AG04450 (cell line): ENCODE data around the gene TMEM248. TPM values are rescaled to one million over a fixed set of nuclear protein-coding genes. Genes with fewer than 3 reads are reported as not detected.
"Not testable (repeated sequence)": the region's sequence is repeated elsewhere in the genome, so short reads cannot be mapped to it uniquely, and the experiment has no call there.

Experiments
- CTCF ChIA-PET: fragments of 300-600, 350-600 bp; formaldehyde crosslinking; extraction: SDS; loops from one replicate; lab custom pipeline; 2022; ENCODE audit warnings: antibody characterized with exemption, inconsistent platforms; lab: Charles Lee
- POLR2A ChIA-PET: fragments of 350-600 bp; formaldehyde crosslinking; extraction: SDS; loops from one replicate; lab custom pipeline; 2021; ENCODE audit warnings: antibody characterized with exemption, inconsistent platforms; lab: Yijun Ruan, JAX
- DNase-seq: peaks from one replicate; pipeline ENCODE4 v3.0.0-alpha.2; 2011; ENCODE audit warnings: low read depth, low spot score
- H3K27ac ChIP-seq: one replicate; pipeline ENCODE4 v1.5.1; 2012; ENCODE audit warnings: low read depth, low read length, control low read depth
- H3K27me3 ChIP-seq: one replicate; pipeline ENCODE4 v1.6.0; 2012; ENCODE audit warnings: low read length; ENCODE audit not compliant: control insufficient read depth, insufficient read depth
- H3K4me3 ChIP-seq: 2 replicates; pipeline ENCODE4 v1.5.1; 2011; ENCODE audit warnings: mild to moderate bottlenecking, low read depth, low read length, control low read depth
- H3K9me3 ChIP-seq: 2 replicates; pipeline ENCODE4 v1.5.1; 2012; ENCODE audit warnings: low read length; ENCODE audit not compliant: control insufficient read depth, insufficient read depth
- CTCF ChIP-seq: IDR thresholded peaks from 2 replicates; pipeline ENCODE4 v1.5.1; 2011; ENCODE audit warnings: low read depth, low read length, control low read depth, inconsistent platforms
- polyA plus RNA-seq: library from polyadenylated mRNA; depleted of rRNA; stranded (reverse); fragments of >200 nt; gene quantifications from 2 replicates; pipeline ENCODE4 v1.2.3, GENCODE V29; 2011

TMEM248 gene
- polyA plus RNA-seq, 1 experiment, result 145 TPM

GRCh38 chr7:66883716-66884115, 37.3 kb upstream of the TMEM248 start:
- Histone ChIP-seq H3K4me3 (no peak overlapping the region), H3K9me3 (no peaks in the 10 kb centered on the region), H3K27me3 (no peaks in the 10 kb centered on the region), H3K27ac (peak overlapping the region; percentile 11)
- POLR2A ChIA-PET, result no interaction called here
- peak; percentile 16 for DNase-seq
- CTCF ChIA-PET, result interaction anchor here (1.7 kb wide), 1 partner anchor 21 kb away, joined by 3 read pairs; no protein-coding TSS in a partner anchor
- TF ChIP-seq CTCF, result no peak

- POLR2A ChIA-PET, DNase-seq, H3K9me3 ChIP-seq, H3K4me3 ChIP-seq, H3K27me3 ChIP-seq, H3K27ac ChIP-seq: not testable (repeated sequence)
- CTCF ChIA-PET, result interaction anchor here (1.7 kb wide), 1 partner anchor 21 kb away, joined by 3 read pairs; no protein-coding TSS in a partner anchor
Measured at GRCh38 chr7:66884556-66884955, 36.5 kb upstream of the TMEM248 start.

GRCh38 chr7:66886152-66886551, 34.9 kb upstream of the TMEM248 start:
- DNase-seq, result no peak
- H3K4me3 ChIP-seq, result no peak overlapping the region

GRCh38 chr7:66888223-66888622, 32.8 kb upstream of the TMEM248 start:
- POLR2A ChIA-PET, H3K27me3 ChIP-seq: not testable (repeated sequence)

More at GRCh38 chr7:66886152-66886551, 34.9 kb upstream of the TMEM248 start:
- H3K27me3 ChIP-seq, result no peaks in the 10 kb centered on the region
- no peak overlapping the region for H3K27ac ChIP-seq
- no peaks in the 10 kb centered on the region for H3K9me3 ChIP-seq
- POLR2A ChIA-PET, result no interaction called here
- CTCF ChIA-PET, result no interaction called here
- no peak for TF ChIP-seq CTCF

GRCh38 chr7:66894463-66895080, 26.5 kb upstream of the TMEM248 start:
- POLR2A ChIA-PET, result interaction anchor here (0.7 kb wide), 1 partner anchor 864 kb away, joined by 4 read pairs; no protein-coding TSS in a partner anchor
- DNase-seq, result no peak
- CTCF ChIA-PET, result no interaction called here

More at GRCh38 chr7:66888223-66888622, 32.8 kb upstream of the TMEM248 start:
- CTCF ChIA-PET, result interaction anchor here (0.7 kb wide), 1 partner anchor 14 kb away, joined by 4 read pairs; no protein-coding TSS in a partner anchor
- DNase-seq, H3K4me3 ChIP-seq, H3K27ac ChIP-seq, H3K9me3 ChIP-seq: not testable (repeated sequence)

More at GRCh38 chr7:66894463-66895080, 26.5 kb upstream of the TMEM248 start:
- no peak overlapping the region for H3K4me3 ChIP-seq
- no peaks in the 10 kb centered on the region for H3K9me3 ChIP-seq
- peak; percentile 4; the same call in 1 of the 2 replicates for TF ChIP-seq CTCF
- H3K27me3 ChIP-seq, result no peaks in the 10 kb centered on the region
- no peak overlapping the region for H3K27ac ChIP-seq
